GM21381 (cell line): Measurements from ENCODE around the gene ADIPOQ.
"Not testable (repeated sequence)": the region's sequence is repeated elsewhere in the genome, so short reads cannot be mapped to it uniquely, and the experiment has no call there.

Experiments
- ATAC-seq: cut with Tn5 transposase; IDR thresholded peaks from one replicate; pipeline ENCODE4 v1.9.1; 2021; ENCODE audit warnings: mild to moderate bottlenecking, moderate library complexity; ENCODE audit not compliant: unreplicated experiment

The ADIPOQ gene

GRCh38 chr3:186901135-186901734, 58.7 kb downstream of the ADIPOQ start:
- no peak for ATAC-seq

DNA sequence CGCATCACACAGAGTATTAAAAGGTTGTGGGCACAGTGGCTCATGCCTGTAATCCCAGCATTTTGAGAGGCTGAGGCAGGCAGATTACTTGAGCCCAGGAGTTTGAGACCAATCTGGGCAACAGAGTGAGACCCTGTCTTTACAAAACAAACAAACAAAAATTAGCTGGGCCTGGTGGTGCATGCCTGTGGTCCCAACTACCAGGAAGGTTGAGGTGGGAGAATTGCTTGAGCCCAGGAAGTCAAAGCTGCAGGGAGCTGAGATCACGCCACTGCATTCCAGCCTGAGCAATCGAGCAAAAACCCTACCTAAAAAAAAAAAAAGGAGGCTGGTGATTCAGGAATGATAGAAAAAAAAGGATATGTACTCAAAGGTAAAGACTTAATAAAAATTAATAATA, 59.6 kb downstream of the ADIPOQ start:
- ATAC-seq: no peak

DNA sequence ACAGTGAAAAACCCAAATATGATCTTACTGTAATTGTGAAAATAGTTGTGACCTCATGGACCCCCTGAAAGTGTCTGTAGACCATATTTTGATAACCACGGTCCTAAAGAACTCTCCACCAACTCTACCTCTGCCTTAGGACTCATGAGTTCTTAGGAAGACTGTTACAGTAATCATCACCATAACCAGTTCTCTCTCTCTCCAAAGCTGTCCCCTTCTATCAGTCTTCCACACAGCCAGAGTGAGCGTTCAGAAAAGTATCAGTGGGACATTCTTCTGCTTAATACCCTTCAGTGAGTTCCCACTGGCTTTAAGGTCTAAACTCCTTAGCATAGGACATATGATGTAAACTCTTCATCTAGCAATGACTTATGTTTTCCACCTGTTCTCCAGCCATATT, 60.2 kb downstream of the ADIPOQ start:
- no peak for ATAC-seq

- ATAC-seq: not testable (repeated sequence)
Measured at GRCh38 chr3:186903676-186904075, 61.2 kb downstream of the ADIPOQ start.

DNA sequence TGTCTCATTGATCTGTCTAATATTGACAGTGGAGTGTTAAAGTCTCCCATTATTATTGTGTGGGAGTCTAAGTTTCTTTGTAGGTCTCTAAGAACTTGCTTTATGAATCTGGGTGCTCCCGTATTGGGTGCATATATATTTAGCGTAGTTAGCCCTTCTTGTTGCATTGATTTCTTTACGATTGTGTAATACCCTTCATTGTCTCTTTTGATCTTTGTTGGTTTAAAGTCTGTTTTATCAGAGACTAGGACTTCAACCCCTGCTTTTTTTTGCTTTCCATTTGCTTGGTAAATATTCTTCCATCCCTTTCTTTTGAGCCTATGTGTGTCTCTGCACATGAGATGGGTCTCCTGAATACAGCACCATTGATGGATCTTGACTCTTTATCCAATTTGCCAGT, 64.6 kb downstream of the ADIPOQ start:
- not testable (repeated sequence) for ATAC-seq
